ENCODE data around the gene STON1. TPM values are rescaled to one million over a fixed set of nuclear protein-coding genes. Genes with fewer than 3 reads are reported as not detected.

The STON1 gene
- total RNA-seq, 1 donor, result 24.6 TPM

DNA sequence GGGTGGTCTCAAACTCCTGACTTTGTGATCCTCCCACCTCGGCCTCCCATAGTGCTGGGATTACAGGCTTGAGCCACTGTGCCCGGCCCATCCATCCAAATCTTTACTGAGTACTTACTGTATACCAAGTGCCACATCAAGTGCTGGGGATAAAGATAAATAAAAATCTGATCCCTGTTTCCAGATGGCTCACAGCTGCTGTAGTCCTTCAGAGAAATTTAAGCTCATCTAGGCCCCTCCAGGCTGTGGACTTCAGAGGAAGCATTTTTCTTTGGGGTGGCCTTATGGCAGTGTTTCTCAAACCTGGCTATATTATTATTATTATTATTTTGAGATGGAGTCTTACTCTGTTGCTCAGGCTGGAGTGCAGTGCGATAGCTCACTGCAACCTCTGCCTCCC lies 54.0 kb downstream of the STON1 start:
- no peak for DNase-seq (ENCODE audit: low read depth)
- H3K4me3 ChIP-seq (ENCODE audit: low read depth, low read length), result no peak overlapping the region
- TF ChIP-seq, protein P1, sequence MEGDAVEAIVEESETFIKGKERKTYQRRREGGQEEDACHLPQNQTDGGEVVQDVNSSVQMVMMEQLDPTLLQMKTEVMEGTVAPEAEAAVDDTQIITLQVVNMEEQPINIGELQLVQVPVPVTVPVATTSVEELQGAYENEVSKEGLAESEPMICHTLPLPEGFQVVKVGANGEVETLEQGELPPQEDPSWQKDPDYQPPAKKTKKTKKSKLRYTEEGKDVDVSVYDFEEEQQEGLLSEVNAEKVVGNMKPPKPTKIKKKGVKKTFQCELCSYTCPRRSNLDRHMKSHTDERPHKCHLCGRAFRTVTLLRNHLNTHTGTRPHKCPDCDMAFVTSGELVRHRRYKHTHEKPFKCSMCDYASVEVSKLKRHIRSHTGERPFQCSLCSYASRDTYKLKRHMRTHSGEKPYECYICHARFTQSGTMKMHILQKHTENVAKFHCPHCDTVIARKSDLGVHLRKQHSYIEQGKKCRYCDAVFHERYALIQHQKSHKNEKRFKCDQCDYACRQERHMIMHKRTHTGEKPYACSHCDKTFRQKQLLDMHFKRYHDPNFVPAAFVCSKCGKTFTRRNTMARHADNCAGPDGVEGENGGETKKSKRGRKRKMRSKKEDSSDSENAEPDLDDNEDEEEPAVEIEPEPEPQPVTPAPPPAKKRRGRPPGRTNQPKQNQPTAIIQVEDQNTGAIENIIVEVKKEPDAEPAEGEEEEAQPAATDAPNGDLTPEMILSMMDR (IDR thresholded peaks at IDR 0.05; ENCODE audit: insufficient read depth, low read length), result no peak

DNA sequence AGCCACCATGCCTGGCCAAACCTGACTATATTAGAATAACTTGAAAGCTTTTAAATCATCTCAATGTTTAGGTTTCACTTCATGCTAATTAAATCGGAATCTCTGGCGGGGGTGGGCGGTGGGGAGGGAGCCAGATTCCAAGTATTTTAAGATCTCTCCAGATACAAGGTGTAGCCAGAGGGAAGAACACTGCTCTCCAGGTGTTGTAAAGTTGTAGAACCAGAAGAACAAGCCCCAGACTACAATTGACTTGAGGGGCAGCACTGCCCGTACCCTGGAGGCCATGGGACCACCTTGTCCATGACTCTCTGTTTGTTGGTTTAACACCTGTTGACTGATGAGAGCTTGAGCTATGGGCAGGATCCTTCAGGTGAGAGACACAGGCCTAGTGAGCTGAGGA lies 54.6 kb downstream of the STON1 start:
- H3K4me3 ChIP-seq (ENCODE audit: low read depth, low read length), result no peak overlapping the region
- no peak for DNase-seq (ENCODE audit: low read depth)
- TF ChIP-seq, protein P1 (IDR thresholded peaks at IDR 0.05; ENCODE audit: insufficient read depth, low read length), result no peak

DNA sequence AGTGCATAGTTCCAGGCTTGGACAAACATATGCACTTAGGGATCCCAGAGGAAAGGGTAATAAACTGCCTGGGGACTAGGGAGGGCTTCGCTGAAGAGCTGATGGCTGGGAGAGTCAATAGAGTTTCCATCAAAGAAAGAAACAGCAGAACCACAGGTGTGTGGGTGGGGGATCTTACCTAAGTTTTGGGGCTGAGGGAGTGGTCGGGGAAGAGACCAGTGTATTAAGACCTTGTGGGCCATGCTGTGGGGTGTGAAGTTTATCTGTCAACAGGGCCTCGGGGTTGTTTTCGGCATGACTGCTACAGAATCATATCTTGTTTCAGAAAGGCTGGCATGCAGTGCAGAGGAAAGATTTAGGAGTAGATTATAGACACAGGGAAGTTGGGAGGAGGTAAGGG lies 56.5 kb downstream of the STON1 start:
- TF ChIP-seq, protein P1 (IDR thresholded peaks at IDR 0.05; ENCODE audit: insufficient read depth, low read length), result no peak
- DNase-seq (ENCODE audit: low read depth), result no peak

DNA sequence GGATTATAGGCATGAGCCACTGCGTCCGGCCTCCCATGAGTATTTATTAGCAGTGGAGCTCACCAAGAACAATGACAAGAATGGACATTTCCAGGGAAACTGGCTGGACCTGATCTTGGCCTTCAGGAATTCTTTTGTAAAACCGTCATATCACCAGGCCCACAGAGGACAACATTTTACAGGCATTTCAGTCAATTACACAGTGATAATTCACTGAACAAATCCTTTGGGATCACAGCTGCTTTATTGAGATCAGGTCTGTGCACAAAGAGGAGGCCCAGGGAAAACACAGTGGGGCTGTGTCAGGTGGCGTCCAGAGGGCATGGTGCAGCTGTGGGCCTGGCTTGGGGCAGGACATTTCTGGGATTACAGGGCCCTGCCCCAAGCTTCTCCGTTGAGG lies 57.6 kb downstream of the STON1 start:
- no peak overlapping the region for H3K4me3 ChIP-seq (ENCODE audit: low read depth, low read length)
- no peak for DNase-seq (ENCODE audit: low read depth)
- TF ChIP-seq, protein P1 (IDR thresholded peaks at IDR 0.05; ENCODE audit: insufficient read depth, low read length), result no peak

More for the DNA sequence above, 56.5 kb downstream of the STON1 start:
- H3K4me3 ChIP-seq (ENCODE audit: low read depth, low read length), result no peak overlapping the region

DNA sequence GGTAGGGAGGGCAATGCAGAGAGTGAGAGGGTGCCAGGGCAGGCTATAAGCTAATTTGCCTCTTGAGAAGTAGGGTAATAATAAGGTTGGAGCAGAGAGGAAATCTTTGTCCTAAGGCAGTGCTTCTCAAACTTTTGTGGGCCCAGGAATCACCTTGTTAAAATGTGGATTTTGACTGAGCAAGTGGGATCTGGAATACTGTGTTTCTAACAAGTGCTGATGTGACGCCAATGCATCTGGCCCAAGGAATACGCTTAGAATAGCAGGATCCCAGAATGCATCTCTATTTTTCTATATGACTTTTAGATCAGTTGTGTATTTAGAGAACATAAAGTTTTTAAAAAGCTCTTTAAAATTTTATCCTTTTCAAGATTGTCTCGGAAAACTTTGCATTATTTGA lies 58.0 kb downstream of the STON1 start:
- TF ChIP-seq, protein P1 (IDR thresholded peaks at IDR 0.05; ENCODE audit: insufficient read depth, low read length), result no peak

DNA sequence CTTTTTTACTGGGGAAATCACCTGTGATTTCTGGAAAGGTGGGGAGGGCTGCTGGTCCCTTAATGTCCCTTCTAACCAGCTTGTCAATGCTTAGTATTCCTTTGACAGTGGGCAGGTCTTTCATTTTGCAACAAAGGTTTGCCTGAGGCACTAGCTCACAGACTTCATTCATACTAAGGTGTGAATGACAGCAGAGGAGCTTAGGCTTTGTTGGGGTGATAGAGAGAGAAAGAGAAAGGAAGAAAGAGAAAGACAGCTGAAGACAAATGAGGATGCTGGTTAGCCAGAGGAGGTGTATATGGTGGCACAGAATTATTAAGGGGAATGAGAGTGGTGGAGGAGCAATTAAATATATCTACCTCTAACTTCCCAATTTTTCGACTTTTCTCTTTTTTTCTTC lies 58.8 kb downstream of the STON1 start:
- H3K4me3 ChIP-seq (ENCODE audit: low read depth, low read length), result no peak overlapping the region
- TF ChIP-seq, protein P1 (IDR thresholded peaks at IDR 0.05; ENCODE audit: insufficient read depth, low read length), result no peak
- DNase-seq (ENCODE audit: low read depth), result no peak

More for the DNA sequence above, 58.0 kb downstream of the STON1 start:
- H3K4me3 ChIP-seq (ENCODE audit: low read depth, low read length), result no peak overlapping the region
- DNase-seq (ENCODE audit: low read depth), result no peak

DNA sequence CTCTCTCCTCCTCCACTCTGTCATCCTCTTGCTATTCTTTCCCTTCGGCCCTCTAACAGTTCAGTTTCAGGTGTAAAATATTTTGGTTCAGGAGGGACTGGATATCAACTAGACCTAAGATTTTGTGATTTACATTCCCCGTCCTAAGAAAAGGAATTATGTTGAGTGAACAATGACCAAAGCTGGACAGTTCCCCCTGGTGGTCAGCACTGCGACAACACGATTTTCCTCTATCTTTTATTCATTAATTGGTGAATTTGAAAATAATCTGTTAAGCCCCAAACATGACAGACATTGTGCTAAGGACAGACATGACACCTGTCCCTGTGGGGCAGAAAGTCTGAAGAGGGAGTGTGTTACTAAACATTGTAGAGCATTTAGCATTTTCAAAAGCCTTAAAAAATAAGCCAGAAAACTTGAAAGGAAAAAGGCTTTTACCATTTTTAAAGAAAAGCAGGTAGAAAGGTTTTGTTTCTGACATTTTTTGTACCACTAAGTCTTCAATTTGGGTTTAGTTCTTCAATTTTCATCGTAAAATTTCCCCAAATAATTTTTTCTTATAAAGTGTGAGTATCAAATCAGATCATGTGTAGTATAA lies 59.3 kb downstream of the STON1 start:
- TF ChIP-seq, protein P1 (IDR thresholded peaks at IDR 0.05; ENCODE audit: insufficient read depth, low read length), result peak; percentile 82
- no peak overlapping the region for H3K4me3 ChIP-seq (ENCODE audit: low read depth, low read length)
- DNase-seq (ENCODE audit: low read depth), result peak; percentile 70
